Esophagus (tissue), 2 donors: Measurements from ENCODE around the gene ADIPOR2. TPM values are rescaled to one million over a fixed set of nuclear protein-coding genes. Genes with fewer than 3 reads are reported as not detected.

Source experiments
- H3K27ac ChIP-seq, 2 donors: one replicate each; pipeline ENCODE4 v1.5.1; 2013; ENCODE audit warnings: low read depth in 2 of 2, mild to moderate bottlenecking in 2 of 2, inconsistent platforms in 1 of 2, low read length in 1 of 2, moderate library complexity in 1 of 2
- H3K27me3 ChIP-seq, 2 donors: one replicate each; pipeline ENCODE4 v1.6.1; 2013; ENCODE audit warnings: low read length in 2 of 2, control low read depth in 1 of 2, mild to moderate bottlenecking in 1 of 2; ENCODE audit not compliant: insufficient read depth in 2 of 2, control insufficient read depth in 1 of 2
- H3K36me3 ChIP-seq, 2 donors: one replicate each; pipeline ENCODE4 v1.6.1; 2013; ENCODE audit warnings: low read length in 1 of 2; ENCODE audit not compliant: control insufficient read depth in 2 of 2, insufficient read depth in 2 of 2
- H3K4me1 ChIP-seq, 2 donors: one replicate each; pipeline ENCODE4 v1.6.1; 2013; ENCODE audit warnings: low read length in 1 of 2; ENCODE audit not compliant: control insufficient read depth in 2 of 2, insufficient read depth in 2 of 2
- H3K4me3 ChIP-seq, 2 donors: one replicate each; pipeline ENCODE4 v1.5.1; 2013; ENCODE audit warnings: low read length in 2 of 2, mild to moderate bottlenecking in 2 of 2, low read depth in 1 of 2, moderate library complexity in 1 of 2
- H3K9me3 ChIP-seq, 2 donors: one replicate each; pipeline ENCODE4 v1.6.1; 2013; ENCODE audit warnings: mild to moderate bottlenecking in 2 of 2, low read depth in 1 of 2, low read length in 1 of 2, moderate library complexity in 1 of 2; ENCODE audit not compliant: control insufficient read depth in 2 of 2, insufficient read depth in 1 of 2
- WGBS, 2 donors: extraction: QIAGEN DNeasy Blood & Tissue Kit; methylation state at CpG; one replicate each; pipeline ENCODE4 v1.1.7; 2013; 5-methylcytosine and 5-hydroxymethylcytosine counted together
- polyA plus RNA-seq, 2 donors: library from polyadenylated mRNA; stranded (reverse); fragments of 200-250 nt; gene quantifications; one replicate each; pipeline ENCODE4 v1.2.3, GENCODE V29; 2013
- donor health status: healthy with polysubstance abuse.
- donor health status: Bipolar disorder and iron deficiency.

ADIPOR2 gene
- polyA plus RNA-seq, 2 donors, result 29.9 to 33.7 TPM

DNA sequence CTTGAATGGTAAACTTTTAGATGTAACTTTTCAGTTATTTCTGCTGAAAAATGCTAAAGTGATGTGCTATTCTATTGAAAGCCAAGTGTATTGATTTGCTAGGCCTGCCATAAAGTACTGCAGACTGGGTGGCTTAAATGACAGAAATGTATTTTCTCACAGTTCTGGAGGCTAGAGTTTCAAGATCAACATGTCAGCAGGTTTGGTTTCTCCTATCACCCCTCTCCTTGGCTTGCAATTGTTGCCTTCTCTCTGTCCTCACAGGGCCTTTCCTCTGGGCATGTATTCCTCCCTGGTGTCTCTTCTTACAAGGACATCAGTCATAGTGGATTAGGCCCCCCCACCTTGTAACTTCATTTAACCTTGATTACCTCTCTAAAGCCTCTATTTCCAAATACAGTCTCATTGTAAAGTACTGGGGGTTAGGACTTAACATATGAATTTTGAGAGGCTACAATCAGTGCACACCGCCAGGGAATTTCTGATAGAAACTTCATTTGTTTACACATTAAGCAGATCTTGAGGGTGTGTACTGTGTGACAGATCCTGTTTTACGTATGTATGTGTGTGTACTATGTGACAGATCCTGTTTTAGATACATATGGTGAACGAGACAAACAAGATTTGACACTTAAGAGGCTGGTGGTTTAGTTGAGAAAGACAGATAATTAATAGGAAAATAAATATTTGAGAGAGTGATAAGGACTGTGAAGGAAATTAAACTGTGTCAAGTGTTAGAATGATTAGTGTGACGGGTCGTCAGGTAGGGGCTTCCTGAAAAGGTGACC lies 49.5 kb downstream of the ADIPOR2 start:
- no peaks in the 10 kb centered on the region for H3K36me3 ChIP-seq
- 55 to 70% methylated on average over 5 of the region's 5 CpGs for WGBS, 2 donors
- peak overlapping the region; percentile 42 to 49 for H3K27ac ChIP-seq
- no peaks in the 10 kb centered on the region for H3K27me3 ChIP-seq
- no peak overlapping the region for H3K4me3 ChIP-seq
- H3K4me1 ChIP-seq, result no peaks in the 10 kb centered on the region
- no peaks in the 10 kb centered on the region for H3K9me3 ChIP-seq

GRCh38 chr12:1741154-1741949 lies 50.5 kb downstream of the ADIPOR2 start:
- no peaks in the 10 kb centered on the region for H3K4me1 ChIP-seq
- no peak overlapping the region for H3K4me3 ChIP-seq
- H3K27ac ChIP-seq, result peak overlapping the region; percentile 42 to 49
- no peaks in the 10 kb centered on the region for H3K9me3 ChIP-seq
- H3K36me3 ChIP-seq, result no peaks in the 10 kb centered on the region
- WGBS, 2 donors, result 30 to 35% methylated on average over 1 of the region's 1 CpG
- H3K27me3 ChIP-seq, result no peaks in the 10 kb centered on the region

GRCh38 chr12:1744932-1745331 lies 54.1 kb downstream of the ADIPOR2 start:
- Histone ChIP-seq H3K4me1 (no peaks in the 10 kb centered on the region), H3K27ac (no peak overlapping the region), H3K36me3 (no peaks in the 10 kb centered on the region), H3K4me3 (no peak overlapping the region), H3K9me3 (peaks cover 0 to 2% of the 10 kb centered on the region in 2 donors), H3K27me3 (no peaks in the 10 kb centered on the region)
- 93 to 97% methylated on average over 2 of the region's 2 CpGs for WGBS, 2 donors

- Histone ChIP-seq H3K9me3 (peaks cover 0 to 2% of the 10 kb centered on the region in 2 donors), H3K27ac (no peak overlapping the region), H3K27me3 (no peaks in the 10 kb centered on the region), H3K4me1 (no peaks in the 10 kb centered on the region), H3K4me3 (no peak overlapping the region), H3K36me3 (no peaks in the 10 kb centered on the region)
- 90 to 96% methylated on average over 2 of the region's 2 CpGs for WGBS, 2 donors
Measured at GRCh38 chr12:1747609-1748008, 56.7 kb downstream of the ADIPOR2 start.

DNA sequence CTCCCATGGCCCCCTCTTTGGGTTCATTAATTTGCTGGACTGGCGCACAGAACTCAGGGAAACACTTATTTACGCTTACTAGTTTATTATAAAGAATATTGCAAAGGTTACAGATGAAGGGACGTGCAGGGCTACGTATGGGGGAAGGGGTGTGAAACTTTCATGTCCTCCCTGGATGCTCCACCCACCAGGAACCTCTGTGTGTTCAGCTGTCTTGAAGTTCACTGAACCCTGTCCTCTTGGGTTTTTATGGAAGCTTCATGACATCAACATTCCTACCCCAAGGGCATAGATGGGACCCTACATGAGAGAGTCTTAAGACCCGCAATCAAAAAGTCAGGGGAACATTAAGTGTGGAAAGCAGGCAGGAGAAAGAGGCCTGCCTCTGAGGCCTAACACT lies 58.1 kb downstream of the ADIPOR2 start:
- no peak overlapping the region for H3K4me3 ChIP-seq
- no peaks in the 10 kb centered on the region for H3K36me3 ChIP-seq
- H3K27ac ChIP-seq, result no peak overlapping the region
- 97% methylated on average over 5 of the region's 5 CpGs for WGBS, 2 donors
- no peaks in the 10 kb centered on the region for H3K4me1 ChIP-seq
- no peaks in the 10 kb centered on the region for H3K27me3 ChIP-seq
- H3K9me3 ChIP-seq, result peaks cover 0 to 2% of the 10 kb centered on the region in 2 donors

DNA sequence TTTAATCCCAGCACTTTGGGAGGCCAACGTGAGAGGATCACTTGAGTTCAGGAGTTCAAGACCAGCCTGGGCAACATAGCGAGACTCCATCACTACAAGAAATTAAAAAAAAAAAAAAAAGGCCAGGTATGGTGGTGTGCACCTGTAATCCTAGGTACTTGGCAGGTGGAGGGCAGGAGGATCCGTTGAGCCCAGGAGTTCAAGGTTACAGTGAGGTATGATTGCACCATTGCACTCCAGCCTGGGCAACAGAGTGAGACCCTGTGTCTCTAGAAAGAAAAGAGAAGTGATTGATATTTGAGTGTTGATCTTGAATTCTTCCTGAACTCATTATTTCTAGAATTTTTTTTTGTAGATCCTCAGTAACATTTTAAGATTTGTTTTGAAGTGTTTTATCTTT lies 59.4 kb downstream of the ADIPOR2 start:
- H3K4me3 ChIP-seq, result no peak overlapping the region
- H3K36me3 ChIP-seq, result no peaks in the 10 kb centered on the region
- H3K9me3 ChIP-seq, result peaks cover 0 to 2% of the 10 kb centered on the region in 2 donors
- 94% methylated on average over 3 of the region's 3 CpGs for WGBS, 2 donors
- no peak overlapping the region for H3K27ac ChIP-seq
- no peaks in the 10 kb centered on the region for H3K4me1 ChIP-seq
- H3K27me3 ChIP-seq, result no peaks in the 10 kb centered on the region

DNA sequence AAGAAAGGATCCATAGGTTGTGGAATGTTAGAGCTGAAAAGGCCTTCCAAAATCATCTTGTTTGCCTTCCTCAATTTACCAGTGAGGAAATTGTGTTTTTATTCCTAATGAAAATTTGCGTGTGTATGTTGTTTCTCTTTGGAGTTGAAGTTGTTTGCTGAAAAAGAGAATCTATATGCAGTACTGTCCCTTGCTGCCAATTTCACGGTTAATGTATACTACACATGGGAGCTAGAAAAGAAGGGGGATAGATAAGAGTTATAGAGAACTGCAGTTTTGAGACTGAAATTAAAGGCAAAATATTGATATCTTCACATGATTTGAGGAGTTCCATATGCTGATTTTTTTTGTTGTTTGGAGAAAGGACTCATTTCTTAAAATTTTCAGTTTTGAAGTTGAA lies 67.5 kb downstream of the ADIPOR2 start:
- Histone ChIP-seq H3K36me3 (peaks cover 2 to 5% of the 10 kb centered on the region in 2 donors), H3K4me3 (no peak overlapping the region), H3K4me1 (no peaks in the 10 kb centered on the region), H3K27ac (no peak overlapping the region), H3K27me3 (no peaks in the 10 kb centered on the region), H3K9me3 (no peaks in the 10 kb centered on the region)
- 77 to 88% methylated on average over 2 of the region's 2 CpGs for WGBS, 2 donors

- Histone ChIP-seq H3K4me1 (no peaks in the 10 kb centered on the region), H3K27me3 (no peaks in the 10 kb centered on the region), H3K27ac (no peak overlapping the region), H3K4me3 (no peak overlapping the region), H3K36me3 (peaks cover 2 to 5% of the 10 kb centered on the region in 2 donors), H3K9me3 (no peaks in the 10 kb centered on the region)
- WGBS, 2 donors, result 40% methylated on average over 4 of the region's 4 CpGs
Measured at GRCh38 chr12:1758887-1759286, 68.0 kb downstream of the ADIPOR2 start.

GRCh38 chr12:1760566-1761382 lies 69.9 kb downstream of the ADIPOR2 start:
- Histone ChIP-seq H3K4me3 (no peak overlapping the region), H3K36me3 (peaks cover 2 to 5% of the 10 kb centered on the region in 2 donors), H3K27ac (no peak overlapping the region), H3K9me3 (no peaks in the 10 kb centered on the region), H3K4me1 (no peaks in the 10 kb centered on the region), H3K27me3 (no peaks in the 10 kb centered on the region)
- 83 to 84% methylated on average over 2 of the region's 2 CpGs for WGBS, 2 donors
